ES-I3 (cell line): Measurements from ENCODE around the gene PRPF4.

Experiments used
- H3K36me3 ChIP-seq: 2 replicates; pipeline ENCODE4 v1.6.1; 2013; ENCODE audit warnings: mild to moderate bottlenecking, low read length, control low read depth, moderate library complexity; ENCODE audit not compliant: insufficient read depth
- H3K4me1 ChIP-seq: 2 replicates; pipeline ENCODE4 v1.6.1; 2013; ENCODE audit warnings: mild to moderate bottlenecking, control low read depth, low read length; ENCODE audit not compliant: insufficient read depth
- H3K9ac ChIP-seq: 2 replicates; pipeline ENCODE4 v1.6.1; 2013; ENCODE audit warnings: low read depth, mild to moderate bottlenecking, low read length, moderate library complexity
- H3K9me3 ChIP-seq: 2 replicates; pipeline ENCODE4 v1.6.1; 2013; ENCODE audit warnings: mild to moderate bottlenecking, low read length, moderate library complexity; ENCODE audit not compliant: control insufficient read depth, insufficient read depth

The PRPF4 gene

GRCh38 chr9:113250807-113251206, 24.7 kb upstream of the PRPF4 start:
- Histone ChIP-seq H3K4me1 (no peaks in the 10 kb centered on the region), H3K9me3 (no peaks in the 10 kb centered on the region), H3K36me3 (no peaks in the 10 kb centered on the region), H3K9ac (no peak overlapping the region)

DNA sequence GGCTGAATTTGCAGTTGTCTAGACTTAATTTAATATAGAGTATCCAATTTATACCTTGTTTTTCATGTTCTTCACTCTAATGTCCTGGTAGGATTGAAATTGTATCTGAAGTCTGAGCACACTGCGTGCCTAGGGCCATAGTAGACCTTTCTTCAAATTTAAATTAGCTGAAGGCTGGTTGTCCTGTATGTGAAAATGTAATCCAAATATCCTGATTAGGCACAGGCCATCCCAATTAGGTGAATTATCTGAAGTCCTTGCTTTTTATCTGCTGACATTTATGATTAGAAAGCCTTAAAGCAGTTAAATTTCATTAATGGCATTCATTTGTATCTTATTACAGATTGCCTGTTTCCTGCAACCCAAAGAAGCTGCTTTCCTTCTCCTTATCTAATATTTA, 20.5 kb upstream of the PRPF4 start:
- no peak overlapping the region for H3K9ac ChIP-seq
- H3K36me3 ChIP-seq = peaks cover 3% of the 10 kb centered on the region; the same call in 1 of the 2 replicates
- no peaks in the 10 kb centered on the region for H3K9me3 ChIP-seq
- no peaks in the 10 kb centered on the region for H3K4me1 ChIP-seq

- no peaks in the 10 kb centered on the region for H3K4me1 ChIP-seq
- H3K9me3 ChIP-seq = no peaks in the 10 kb centered on the region
- no peak overlapping the region for H3K9ac ChIP-seq
- H3K36me3 ChIP-seq = peaks cover 3% of the 10 kb centered on the region; the same call in 1 of the 2 replicates
Observed at GRCh38 chr9:113255438-113255837, 20.0 kb upstream of the PRPF4 start.

- H3K9ac ChIP-seq = no peak overlapping the region
- no peaks in the 10 kb centered on the region for H3K9me3 ChIP-seq
- H3K4me1 ChIP-seq = no peaks in the 10 kb centered on the region
- H3K36me3 ChIP-seq = peaks cover 14% of the 10 kb centered on the region
Observed at GRCh38 chr9:113257863-113258262, 17.6 kb upstream of the PRPF4 start.

DNA sequence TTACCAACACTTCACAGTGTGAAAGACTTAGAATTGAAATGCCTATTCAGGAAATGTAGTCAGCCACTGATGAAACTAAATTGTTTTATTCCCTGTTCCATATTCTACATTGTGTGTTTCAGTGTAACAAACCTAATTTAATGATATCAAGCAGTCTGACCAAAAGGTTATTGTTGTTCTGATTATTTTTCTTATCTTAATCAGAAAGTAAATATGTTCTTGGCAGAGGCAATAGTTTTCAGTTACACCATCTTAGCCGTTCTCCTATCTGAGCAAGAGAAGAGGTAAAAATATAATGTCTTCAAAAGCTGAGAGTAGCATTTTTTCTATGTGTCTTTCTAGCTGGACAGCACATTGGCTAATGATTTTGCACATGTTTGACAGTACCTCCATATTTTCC, 17.2 kb upstream of the PRPF4 start:
- Histone ChIP-seq H3K9ac (no peak overlapping the region), H3K36me3 (peaks cover 14% of the 10 kb centered on the region), H3K4me1 (no peaks in the 10 kb centered on the region), H3K9me3 (no peaks in the 10 kb centered on the region)

DNA sequence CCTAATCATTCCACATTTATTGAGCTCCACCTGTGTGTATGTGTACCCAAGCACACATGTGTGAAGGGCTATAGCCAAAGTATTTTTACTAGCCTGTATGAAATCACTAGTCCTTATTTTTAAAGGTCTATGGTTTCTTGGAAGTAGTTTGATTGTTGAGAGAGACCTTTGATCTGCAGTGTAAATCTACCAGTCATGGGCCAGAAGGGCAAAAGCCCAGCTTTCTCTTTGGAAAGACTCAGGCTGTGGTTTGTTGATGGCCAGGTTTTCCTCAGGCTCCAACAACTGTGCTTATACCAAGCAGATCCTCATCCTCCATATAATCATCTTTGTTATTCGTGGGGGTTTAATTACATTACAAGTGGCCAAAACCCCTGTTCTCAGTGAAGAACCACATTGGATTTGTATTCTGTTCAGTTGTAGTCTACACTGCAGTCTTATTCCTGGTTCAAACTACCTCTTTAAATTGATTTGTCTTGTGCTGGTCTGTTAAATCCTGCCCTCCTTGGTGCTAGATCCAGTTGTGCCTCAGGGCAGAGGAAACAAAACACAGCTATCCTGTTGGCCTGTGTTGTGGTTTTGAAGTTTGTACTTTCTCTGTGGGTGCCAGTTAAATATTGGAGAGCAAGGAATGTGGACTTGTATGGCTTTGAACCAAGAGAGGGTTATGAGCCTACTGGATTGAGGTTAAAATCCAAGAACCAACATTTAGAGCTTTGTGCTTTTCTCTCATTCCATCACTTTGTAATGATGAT, 13.4 kb upstream of the PRPF4 start:
- Histone ChIP-seq H3K9ac (no peak overlapping the region), H3K9me3 (no peaks in the 10 kb centered on the region), H3K4me1 (no peaks in the 10 kb centered on the region), H3K36me3 (peaks cover 14% of the 10 kb centered on the region)

DNA sequence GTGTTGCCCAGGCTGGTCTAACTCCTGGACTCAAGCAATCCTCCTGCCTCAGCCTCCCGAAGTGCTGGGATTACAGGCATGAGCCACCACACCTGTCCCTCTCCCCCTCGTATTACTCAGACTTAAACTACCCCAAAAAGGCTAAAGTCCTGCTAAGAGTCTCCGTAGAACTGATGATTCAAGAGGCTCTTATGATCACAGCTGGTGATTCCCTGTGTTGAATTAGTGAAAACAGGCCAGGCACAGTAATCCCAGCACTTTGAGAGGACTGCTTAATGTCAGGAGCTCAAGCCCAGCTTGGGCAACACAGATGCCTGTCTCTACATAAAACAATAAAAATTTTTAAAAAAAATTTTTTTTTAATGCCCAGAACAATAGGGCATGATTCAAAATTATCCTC, 9.3 kb upstream of the PRPF4 start:
- Histone ChIP-seq H3K36me3 (peaks cover 15% of the 10 kb centered on the region), H3K4me1 (no peaks in the 10 kb centered on the region), H3K9me3 (no peaks in the 10 kb centered on the region), H3K9ac (no peak overlapping the region)

DNA sequence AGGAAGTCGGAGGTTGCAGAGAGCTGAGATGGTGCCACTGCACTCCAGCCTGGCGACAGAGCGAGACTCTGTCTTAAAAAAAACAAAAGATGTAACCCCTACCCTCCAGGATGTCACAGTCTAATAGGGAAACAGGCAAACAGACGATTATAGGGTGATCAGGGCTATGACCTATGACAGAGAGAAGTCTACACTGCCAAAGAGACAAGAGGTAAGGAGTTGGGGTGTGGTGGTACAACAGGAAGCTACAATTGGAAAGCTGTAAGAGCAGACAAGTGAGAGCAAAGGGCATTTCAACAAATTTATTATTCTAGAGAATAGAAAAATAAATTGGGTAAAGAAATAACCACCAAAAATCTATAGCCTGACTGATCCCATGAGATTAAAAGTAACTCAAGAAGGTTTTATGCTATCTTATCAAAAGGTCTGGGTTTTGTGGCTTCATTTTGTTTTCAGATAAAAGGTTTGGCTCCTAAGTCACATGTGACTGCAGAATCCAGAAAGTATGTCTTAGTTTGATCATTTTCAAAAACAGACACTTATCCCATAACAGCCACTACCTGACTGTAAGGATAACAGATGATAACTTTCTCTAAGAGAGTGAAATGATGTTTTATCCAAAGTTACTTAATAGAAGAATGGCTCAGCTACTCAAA, 7.4 kb upstream of the PRPF4 start:
- Histone ChIP-seq H3K36me3 (peaks cover 5% of the 10 kb centered on the region), H3K4me1 (no peaks in the 10 kb centered on the region), H3K9me3 (no peaks in the 10 kb centered on the region), H3K9ac (no peak overlapping the region)

DNA sequence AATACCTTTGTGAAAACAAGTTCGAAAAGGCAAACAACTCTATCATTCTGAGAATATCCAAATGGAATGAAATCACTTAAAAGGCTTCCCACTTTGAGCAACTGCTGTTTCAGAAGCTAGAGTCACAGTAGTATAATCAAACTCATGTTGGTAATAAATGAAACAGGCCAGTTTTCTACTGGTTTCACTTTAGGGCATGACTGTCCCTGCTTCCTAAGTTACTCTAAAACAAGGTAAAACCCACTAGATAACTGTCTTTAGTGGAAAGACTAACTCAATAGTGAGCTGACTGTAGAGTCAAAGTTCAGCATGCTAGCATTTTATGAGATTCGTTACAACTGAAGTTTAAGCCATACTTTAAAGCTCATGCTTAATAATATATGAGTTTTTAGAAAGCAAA, 6.1 kb upstream of the PRPF4 start:
- H3K4me1 ChIP-seq = no peaks in the 10 kb centered on the region; the same call in 1 of the 2 replicates
- peaks cover 8% of the 10 kb centered on the region for H3K36me3 ChIP-seq
- H3K9me3 ChIP-seq = no peaks in the 10 kb centered on the region
- no peak overlapping the region for H3K9ac ChIP-seq

- H3K36me3 ChIP-seq = peaks cover 8% of the 10 kb centered on the region
Observed at GRCh38 chr9:113269871-113270270, 5.6 kb upstream of the PRPF4 start.

GRCh38 chr9:113274474-113275156, 843 bp upstream of the PRPF4 start:
- Histone ChIP-seq H3K9ac (peak overlapping the region; percentile 82), H3K9me3 (no peaks in the 10 kb centered on the region), H3K36me3 (peaks cover 27% of the 10 kb centered on the region), H3K4me1 (peaks cover 4% of the 10 kb centered on the region; the same call in 1 of the 2 replicates)

More at GRCh38 chr9:113269871-113270270, 5.6 kb upstream of the PRPF4 start:
- H3K4me1 ChIP-seq = no peaks in the 10 kb centered on the region; the same call in 1 of the 2 replicates
- no peak overlapping the region for H3K9ac ChIP-seq
- H3K9me3 ChIP-seq = no peaks in the 10 kb centered on the region

- Histone ChIP-seq H3K4me1 (peaks cover 4% of the 10 kb centered on the region; the same call in 1 of the 2 replicates), H3K9me3 (no peaks in the 10 kb centered on the region), H3K36me3 (peaks cover 43% of the 10 kb centered on the region), H3K9ac (no peak overlapping the region)
Observed at GRCh38 chr9:113278840-113279239, 3.4 kb downstream of the PRPF4 start.

GRCh38 chr9:113281356-113281755, 5.9 kb downstream of the PRPF4 start:
- H3K9me3 ChIP-seq = no peaks in the 10 kb centered on the region
- H3K4me1 ChIP-seq = peaks cover 1% of the 10 kb centered on the region; the same call in 1 of the 2 replicates
- no peak overlapping the region for H3K9ac ChIP-seq
- peaks cover 64% of the 10 kb centered on the region for H3K36me3 ChIP-seq

GRCh38 chr9:113289091-113289490, 13.6 kb downstream of the PRPF4 start:
- no peaks in the 10 kb centered on the region for H3K9me3 ChIP-seq
- no peak overlapping the region for H3K9ac ChIP-seq
- no peaks in the 10 kb centered on the region for H3K4me1 ChIP-seq
- H3K36me3 ChIP-seq = peaks cover 60% of the 10 kb centered on the region
